Neural progenitor cell (in vitro differentiated cells): Measurements from ENCODE around the gene TFAP2C. TPM values are rescaled to one million over a fixed set of nuclear protein-coding genes. Genes with fewer than 3 reads are reported as not detected.

Experiments used
- DNase-seq: peaks from one replicate; pipeline ENCODE4 v3.0.0-alpha.2; 2016; ENCODE audit warnings: low spot score
- H2AFZ ChIP-seq: fragments of 200-600 bp; sonication (generic); replicated peaks from 2 replicates; pipeline ENCODE4 v1.6.1; 2016; ENCODE audit warnings: antibody characterized with exemption
- H3F3A ChIP-seq: fragments of 200-600 bp; sonication (generic); 2 replicates; pipeline ENCODE4 v1.6.1; 2016; ENCODE audit warnings: antibody characterized with exemption, low read depth
- H3K27ac ChIP-seq: fragments of 200-600 bp; sonication (generic); 2 replicates; pipeline ENCODE4 v1.5.1; 2016; ENCODE audit warnings: mild to moderate bottlenecking
- H3K27me3 ChIP-seq: fragments of 200-600 bp; sonication (generic); 2 replicates; pipeline ENCODE4 v1.6.1; 2016; ENCODE audit warnings: mild to moderate bottlenecking, moderate library complexity
- H3K36me3 ChIP-seq: fragments of 200-600 bp; sonication (generic); 2 replicates; pipeline ENCODE4 v1.5.1; 2016
- H3K4me1 ChIP-seq: fragments of 200-600 bp; sonication (generic); 2 replicates; pipeline ENCODE4 v1.6.1; 2016; ENCODE audit warnings: mixed run types
- H3K4me2 ChIP-seq: fragments of 200-600 bp; sonication (generic); 2 replicates; pipeline ENCODE4 v1.6.1; 2016
- H3K4me3 ChIP-seq: fragments of 200-600 bp; sonication (generic); 2 replicates; pipeline ENCODE4 v1.5.1; 2016
- H3K79me2 ChIP-seq: fragments of 200-600 bp; sonication (generic); 2 replicates; pipeline ENCODE4 v1.6.1; 2016; ENCODE audit warnings: low read depth
- H3K9ac ChIP-seq: fragments of 200-600 bp; sonication (generic); 2 replicates; pipeline ENCODE4 v1.6.1; 2016
- H3K9me3 ChIP-seq: fragments of 200-600 bp; sonication (generic); 2 replicates; pipeline ENCODE4 v1.5.1; 2016; ENCODE audit warnings: low read depth
- H4K20me1 ChIP-seq: fragments of 200-600 bp; sonication (generic); 2 replicates; pipeline ENCODE4 v1.6.1; 2016; ENCODE audit warnings: low read depth
- H3K27ac Mint-ChIP-seq: 3 replicates; pipeline ENCODE4 v1.8.0; 2021; ENCODE audit warnings: mixed read lengths
- H3K27me3 Mint-ChIP-seq: 2 replicates; pipeline ENCODE4 v1.8.0; 2022; ENCODE audit warnings: low read depth, mild to moderate bottlenecking, inconsistent platforms, moderate library complexity, mixed read lengths; ENCODE audit not compliant: insufficient read depth
- H3K36me3 Mint-ChIP-seq: 3 replicates; pipeline ENCODE4 v1.8.0; 2021; ENCODE audit warnings: mixed read lengths
- H3K4me1 Mint-ChIP-seq: 3 replicates; pipeline ENCODE4 v1.8.0; 2021; ENCODE audit warnings: mixed read lengths
- H3K4me3 Mint-ChIP-seq: 3 replicates; pipeline ENCODE4 v1.8.0; 2021; ENCODE audit warnings: mild to moderate bottlenecking, moderate library complexity, mixed read lengths
- H3K9me3 Mint-ChIP-seq: 3 replicates; pipeline ENCODE4 v1.8.0; 2020; ENCODE audit warnings: mixed read lengths
- CTCF ChIP-seq: fragments of 200-600 bp; sonication (generic); IDR thresholded peaks from 2 replicates; pipeline ENCODE4 v1.5.1; 2017; ENCODE audit warnings: antibody characterized with exemption, mild to moderate bottlenecking
- EZH2 ChIP-seq: fragments of 200-600 bp; sonication (generic); IDR thresholded peaks from 2 replicates; pipeline ENCODE4 v1.6.1; 2017; ENCODE audit warnings: antibody characterized with exemption, mild to moderate bottlenecking, moderate library complexity
- EZH2phosphoT487 ChIP-seq: fragments of 200-600 bp; sonication (generic); IDR thresholded peaks from 2 replicates; pipeline ENCODE4 v1.6.1; 2017; ENCODE audit warnings: antibody characterized with exemption
- total RNA-seq: library from RNA; depleted of rRNA; stranded (reverse); fragments of >200 nt; gene quantifications from 2 replicates; pipeline ENCODE4 v1.2.3, GENCODE V29; 2015; ENCODE audit warnings: low replicate concordance

The TFAP2C gene
- total RNA-seq, 1 donor from 2014 or later, result 0.60 TPM

GRCh38 chr20:56609321-56609720 lies 19.8 kb upstream of the TFAP2C start:
- Mint-ChIP-seq H3K36me3 (no peaks in the 10 kb centered on the region), H3K27ac (no peak overlapping the region), H3K9me3 (no peaks in the 10 kb centered on the region), H3K4me3 (no peak overlapping the region), H3K27me3 (peaks cover 9% of the 10 kb centered on the region), H3K4me1 (no peaks in the 10 kb centered on the region)
- no peaks in the 10 kb centered on the region for H3K9me3 ChIP-seq
- no peaks in the 10 kb centered on the region for H3K79me2 ChIP-seq
- peak; percentile 70 for DNase-seq
- peak overlapping the region; percentile 55 for H3K4me2 ChIP-seq
- TF ChIP-seq EZH2phosphoT487, result no peak
- no peak for TF ChIP-seq CTCF
- no peak for TF ChIP-seq EZH2
- H3F3A ChIP-seq, result no peaks in the 10 kb centered on the region
- no peak overlapping the region for H2AFZ ChIP-seq
- H3K4me3 ChIP-seq, result no peak overlapping the region
- H3K27me3 ChIP-seq, result no peaks in the 10 kb centered on the region
- H3K27ac ChIP-seq, result no peak overlapping the region
- peaks cover 14% of the 10 kb centered on the region for H3K4me1 ChIP-seq
- H3K36me3 ChIP-seq, result no peaks in the 10 kb centered on the region
- no peaks in the 10 kb centered on the region for H4K20me1 ChIP-seq
- H3K9ac ChIP-seq, result no peak overlapping the region

GRCh38 chr20:56610098-56610497 lies 19.0 kb upstream of the TFAP2C start:
- Histone ChIP-seq H3K27ac (no peak overlapping the region), H3K27me3 (no peaks in the 10 kb centered on the region), H3K36me3 (no peaks in the 10 kb centered on the region), H4K20me1 (no peaks in the 10 kb centered on the region), H3K4me1 (peaks cover 14% of the 10 kb centered on the region), H2AFZ (no peak overlapping the region), H3K9ac (no peak overlapping the region), H3K79me2 (no peaks in the 10 kb centered on the region), H3K9me3 (no peaks in the 10 kb centered on the region), H3F3A (no peaks in the 10 kb centered on the region), H3K4me3 (no peak overlapping the region), H3K4me2 (no peak overlapping the region)
- TF ChIP-seq EZH2, result no peak
- TF ChIP-seq CTCF, result no peak
- no peak for TF ChIP-seq EZH2phosphoT487
- H3K4me1 Mint-ChIP-seq, result no peaks in the 10 kb centered on the region
- no peaks in the 10 kb centered on the region for H3K9me3 Mint-ChIP-seq
- H3K4me3 Mint-ChIP-seq, result no peak overlapping the region
- no peaks in the 10 kb centered on the region for H3K36me3 Mint-ChIP-seq
- no peak overlapping the region for H3K27ac Mint-ChIP-seq
- peaks cover 9% of the 10 kb centered on the region for H3K27me3 Mint-ChIP-seq
- no peak for DNase-seq

- H3F3A ChIP-seq, result no peaks in the 10 kb centered on the region
- H3K27ac Mint-ChIP-seq, result no peak overlapping the region
- no peak overlapping the region for H3K4me3 Mint-ChIP-seq
- no peaks in the 10 kb centered on the region for H3K9me3 ChIP-seq
- H3K4me1 ChIP-seq, result peaks cover 8% of the 10 kb centered on the region
- H2AFZ ChIP-seq, result no peak overlapping the region
- no peaks in the 10 kb centered on the region for H3K36me3 Mint-ChIP-seq
- no peak overlapping the region for H3K9ac ChIP-seq
- H3K9me3 Mint-ChIP-seq, result no peaks in the 10 kb centered on the region
- H3K4me2 ChIP-seq, result no peak overlapping the region
- H3K27me3 ChIP-seq, result no peaks in the 10 kb centered on the region
- H3K4me3 ChIP-seq, result no peak overlapping the region
- no peak for TF ChIP-seq CTCF
- no peak for TF ChIP-seq EZH2
- TF ChIP-seq EZH2phosphoT487, result no peak
- peaks cover 9% of the 10 kb centered on the region for H3K27me3 Mint-ChIP-seq
- H3K4me1 Mint-ChIP-seq, result no peaks in the 10 kb centered on the region
- no peaks in the 10 kb centered on the region for H3K79me2 ChIP-seq
- H3K36me3 ChIP-seq, result no peaks in the 10 kb centered on the region
- no peaks in the 10 kb centered on the region for H4K20me1 ChIP-seq
- DNase-seq, result no peak
- no peak overlapping the region for H3K27ac ChIP-seq
These were observed 14.9 kb upstream of the TFAP2C start for GRCh38 chr20:56614196-56614595.

GRCh38 chr20:56616716-56617115 lies 12.4 kb upstream of the TFAP2C start:
- Mint-ChIP-seq H3K4me3 (no peak overlapping the region), H3K27me3 (peaks cover 12% of the 10 kb centered on the region), H3K4me1 (peaks cover under 1% of the 10 kb centered on the region), H3K27ac (no peak overlapping the region), H3K9me3 (no peaks in the 10 kb centered on the region), H3K36me3 (no peaks in the 10 kb centered on the region)
- Histone ChIP-seq H3K9ac (no peak overlapping the region), H3K27ac (no peak overlapping the region), H3K79me2 (no peaks in the 10 kb centered on the region), H2AFZ (no peak overlapping the region), H3F3A (no peaks in the 10 kb centered on the region), H3K4me3 (no peak overlapping the region), H3K4me1 (no peaks in the 10 kb centered on the region), H3K27me3 (no peaks in the 10 kb centered on the region), H3K36me3 (no peaks in the 10 kb centered on the region), H3K4me2 (no peak overlapping the region), H3K9me3 (no peaks in the 10 kb centered on the region), H4K20me1 (no peaks in the 10 kb centered on the region)
- DNase-seq, result no peak
- TF ChIP-seq EZH2phosphoT487 (no peak), CTCF (no peak), EZH2 (no peak)
